Stimulated activated CD8-positive, alpha-beta memory T cell treated with anti-CD3 and anti-CD28 coated beads, Interleukin-7, amount 100 ng/mL, for 48 hours (primary cell): ENCODE results near the gene ABCD2.
"Not testable (repeated sequence)": the region's sequence is repeated elsewhere in the genome, so short reads cannot be mapped to it uniquely, and the experiment has no call there.

ENCODE experiments used
- DNase-seq, 2 donors: peaks; one replicate each; pipeline ENCODE4 v3.0.0-alpha.2; 2020; ENCODE audit warnings: low read depth in 1 of 2; ENCODE audit errors: extremely low read depth in 1 of 2

Gene ABCD2

DNA sequence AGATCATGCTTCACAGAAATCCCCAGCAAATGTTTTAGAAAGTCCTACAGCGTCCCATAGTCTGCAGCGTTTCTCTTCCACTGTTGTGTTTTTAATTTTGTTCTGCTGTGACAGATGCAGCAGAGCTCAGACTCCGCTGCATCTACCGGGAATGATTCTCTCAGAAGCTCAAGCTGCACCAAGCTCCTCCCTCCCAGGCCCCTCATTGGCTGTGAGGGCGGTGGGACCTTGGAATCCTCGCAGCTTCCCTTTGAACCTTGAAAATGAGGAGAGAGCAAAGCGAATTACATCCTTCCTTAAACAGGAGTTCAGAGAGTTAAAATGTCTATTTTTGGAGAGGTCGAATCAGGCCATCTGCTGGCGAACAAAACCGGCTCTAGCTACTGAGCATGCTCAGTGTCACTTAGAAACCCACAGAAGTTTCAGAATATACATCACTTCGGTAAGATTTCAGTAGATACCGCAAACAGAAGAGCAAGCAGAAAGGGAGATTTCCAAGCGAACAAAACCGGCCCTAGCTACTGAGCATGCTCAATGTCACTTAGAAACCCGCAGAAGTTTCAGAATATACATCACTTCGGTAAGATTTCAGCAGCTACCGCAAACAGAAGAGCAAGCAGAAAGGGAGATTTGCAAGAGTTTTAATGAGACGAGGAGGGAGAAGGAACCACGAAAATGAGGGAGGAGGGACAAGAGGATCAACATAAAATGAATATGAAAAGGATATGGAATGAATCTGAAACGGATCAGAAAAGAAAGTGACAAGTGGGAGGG lies at the start of gene ABCD2:
ABCD2 (minus strand) TSS at position 144 of the 774 bp plus-strand sequence. CDS start 188 bp downstream, outside the sequence.
- peak; percentile 25 to 71 for DNase-seq

- DNase-seq, result no peak
Measured at GRCh38 chr12:39660101-39660500, 40.5 kb upstream of the ABCD2 start.

- no peak for DNase-seq
Measured at GRCh38 chr12:39647383-39647782, 27.8 kb upstream of the ABCD2 start.

- DNase-seq, result no peak
Measured at GRCh38 chr12:39646963-39647362, 27.4 kb upstream of the ABCD2 start.

GRCh38 chr12:39643052-39643451 lies 23.4 kb upstream of the ABCD2 start:
- no peak for DNase-seq

- no peak for DNase-seq
Measured at GRCh38 chr12:39638840-39639239, 19.2 kb upstream of the ABCD2 start.

DNA sequence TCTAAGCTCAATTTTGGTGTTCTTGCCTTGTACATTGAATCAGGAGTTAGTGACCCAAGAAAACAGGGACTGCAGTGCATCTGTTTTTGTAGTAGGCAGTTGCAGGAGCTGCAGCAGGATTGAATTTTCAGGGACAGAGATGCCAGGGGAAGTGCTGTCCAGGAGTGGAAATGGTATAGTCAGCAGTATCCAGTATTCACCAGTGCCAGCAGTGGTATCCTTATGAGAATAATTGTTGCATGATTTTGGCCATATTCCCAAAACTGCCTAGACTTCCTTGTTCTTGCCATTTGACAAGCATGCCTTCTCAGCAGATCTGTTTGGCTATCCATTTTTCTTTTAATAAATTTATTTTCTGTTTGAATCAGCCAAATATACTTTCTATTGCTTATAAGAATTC lies 18.6 kb upstream of the ABCD2 start:
- DNase-seq, result no peak

GRCh38 chr12:39632670-39633069 lies 13.1 kb upstream of the ABCD2 start:
- DNase-seq, result no peak

GRCh38 chr12:39628836-39629235 lies 9.2 kb upstream of the ABCD2 start:
- DNase-seq, result no peak

DNA sequence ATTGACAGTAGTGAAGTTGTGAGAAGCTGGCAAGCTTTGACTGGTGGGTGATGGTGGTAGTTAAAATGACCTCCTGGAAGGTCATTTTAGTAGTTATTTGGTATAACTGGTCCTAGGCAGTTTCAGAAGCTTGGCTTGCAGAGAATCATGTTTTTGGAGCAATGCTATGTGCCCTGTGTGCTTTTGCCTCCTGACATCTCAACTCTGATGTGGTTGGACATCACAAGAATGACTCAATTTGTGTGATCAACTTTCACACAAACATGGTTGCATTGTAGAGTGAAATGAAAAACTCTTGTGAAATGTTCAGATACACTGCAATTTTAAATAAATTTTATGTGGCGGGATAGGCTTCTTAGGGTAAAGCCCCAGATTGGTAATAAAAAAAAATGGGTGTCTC lies 8.3 kb upstream of the ABCD2 start:
- DNase-seq, result no peak

GRCh38 chr12:39626033-39626814 lies 6.6 kb upstream of the ABCD2 start:
- no peak for DNase-seq

GRCh38 chr12:39623919-39624318 lies 4.3 kb upstream of the ABCD2 start:
- no peak for DNase-seq

- DNase-seq, result not testable (repeated sequence)
Measured at GRCh38 chr12:39623160-39623559, 3.6 kb upstream of the ABCD2 start.

- no peak for DNase-seq
Measured at GRCh38 chr12:39622306-39622705, 2.7 kb upstream of the ABCD2 start.

DNA sequence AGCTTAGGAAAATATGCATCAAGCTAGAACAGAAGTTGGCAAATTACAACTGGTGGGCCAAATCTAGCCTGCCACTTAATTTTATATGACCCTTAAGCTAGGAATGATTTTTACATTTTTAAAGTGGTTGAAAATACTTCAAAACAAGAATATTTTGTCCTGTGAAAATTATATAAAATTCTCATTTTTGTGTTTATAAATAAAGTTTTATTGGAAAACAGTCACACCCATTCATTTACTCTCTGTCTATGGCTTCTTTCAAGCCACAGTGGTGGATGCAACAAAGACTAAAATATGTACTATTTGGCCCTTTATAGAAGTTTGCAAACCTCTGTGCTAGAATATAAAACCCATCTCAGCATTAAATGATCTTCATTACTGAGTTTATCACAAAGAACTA lies 2.1 kb upstream of the ABCD2 start:
- DNase-seq, result no peak

DNA sequence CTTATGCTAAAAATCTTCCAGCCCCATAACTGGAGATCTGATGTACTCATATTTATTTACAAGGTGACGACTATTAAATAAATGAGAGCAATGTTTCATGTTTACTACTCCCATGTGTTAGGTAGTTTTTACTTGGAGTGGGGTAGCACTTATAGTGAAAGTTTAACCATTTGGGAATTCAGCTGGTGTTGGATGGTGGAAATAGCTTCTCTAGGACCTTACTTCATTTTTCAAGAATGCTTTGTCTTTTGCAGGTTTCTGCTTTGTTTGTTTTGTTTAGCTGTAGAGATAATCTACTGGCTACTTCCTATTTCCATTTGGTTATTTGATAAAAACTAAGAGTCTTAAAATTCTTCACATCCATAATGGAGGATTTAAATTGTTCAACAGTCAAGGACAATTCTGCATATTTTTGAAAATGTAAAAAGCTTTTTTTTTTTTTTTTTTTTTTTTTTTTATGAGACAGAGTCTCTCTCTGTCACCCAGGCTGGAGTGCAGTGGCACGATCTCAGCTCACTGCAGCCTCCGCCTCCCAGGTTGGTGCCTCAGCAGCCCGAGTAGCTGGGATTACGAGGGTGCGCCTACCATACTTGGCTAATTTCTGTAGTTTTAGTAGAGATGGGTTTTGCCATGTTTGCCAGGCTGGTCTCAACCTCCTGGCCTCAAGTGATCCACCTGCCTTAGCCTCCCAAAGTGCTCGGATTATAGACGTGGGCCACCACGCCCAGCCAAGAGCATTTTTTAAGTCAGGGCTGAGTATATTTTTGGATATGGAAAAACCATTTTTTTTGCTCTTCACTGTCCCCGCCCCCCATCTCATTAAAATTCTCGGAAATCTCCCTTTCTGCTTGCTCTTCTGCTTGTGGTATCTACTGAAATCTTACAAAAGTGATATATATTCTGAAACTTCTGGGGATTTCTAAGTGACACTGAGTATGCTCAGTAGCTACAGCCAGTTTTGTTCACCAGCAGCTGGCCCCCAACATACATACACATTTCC lies 1.4 kb upstream of the ABCD2 start:
- DNase-seq, result peak in 1 of 2 donors; percentile 54

- no peak for DNase-seq
Measured at GRCh38 chr12:39619316-39619659, 315 bp downstream of the ABCD2 start.

- no peak for DNase-seq
Measured at GRCh38 chr12:39618701-39619100, 902 bp downstream of the ABCD2 start.

DNA sequence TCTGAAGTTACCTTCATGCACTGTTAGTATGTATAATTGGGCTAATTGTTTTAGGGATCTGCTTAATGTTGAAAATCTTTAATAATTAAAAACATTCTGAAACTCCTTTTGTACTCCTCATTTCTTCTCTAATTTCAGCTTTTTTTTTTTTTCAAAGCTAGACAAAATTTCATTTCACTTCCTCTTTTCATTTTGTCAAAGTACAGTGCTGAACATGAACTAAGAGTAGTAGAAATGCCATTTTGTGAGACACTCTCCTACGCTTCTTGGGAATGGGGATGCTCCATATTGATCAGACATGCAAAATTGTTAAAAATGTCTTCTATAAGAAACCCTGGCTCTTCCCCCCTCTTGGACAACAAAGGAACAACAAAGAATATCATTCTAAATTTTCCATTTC lies 1.7 kb downstream of the ABCD2 start:
- DNase-seq, result no peak

GRCh38 chr12:39616666-39617065 lies 2.9 kb downstream of the ABCD2 start:
- no peak for DNase-seq

DNA sequence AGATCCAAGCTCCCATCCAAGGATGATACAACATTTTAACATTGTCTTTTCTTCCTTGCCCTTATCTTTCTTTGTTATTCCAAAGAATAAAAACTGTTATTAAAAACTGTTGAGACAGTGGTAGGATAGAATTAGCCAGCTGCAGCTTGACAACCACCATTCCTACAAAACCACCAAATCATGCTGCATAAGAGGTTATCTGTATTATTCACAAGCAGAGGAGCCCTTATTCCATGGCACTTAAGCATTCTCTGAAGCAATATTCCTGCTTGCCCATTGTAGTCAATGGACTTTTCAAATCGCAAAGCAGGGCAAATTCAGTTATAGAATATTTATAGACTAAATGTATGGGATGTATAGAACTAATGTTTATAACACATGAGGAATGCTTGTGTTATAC lies 3.4 kb downstream of the ABCD2 start:
- DNase-seq, result no peak
